Mucosa of descending colon (tissue), 3 donors: ENCODE data around the gene PFKFB4. TPM values are rescaled to one million over a fixed set of nuclear protein-coding genes. Genes with fewer than 3 reads are reported as not detected.

Experiments
- ATAC-seq: fragments of 200-7000 bp; cut with Tn5 transposase; one replicate; pipeline ENCODE4 v1.9.1; 2020; ENCODE audit warnings: mild to moderate bottlenecking, moderate library complexity
- DNase-seq, 3 donors: peaks; one replicate each; pipeline ENCODE4 v3.0.0-alpha.2; 2020
- H3K36me3 ChIP-seq: fragments of 200-600 bp; one replicate; pipeline ENCODE4 v1.8.0; 2021; ENCODE audit warnings: low read depth, mild to moderate bottlenecking
- H3K4me1 ChIP-seq: fragments of 200-600 bp; one replicate; pipeline ENCODE4 v1.8.0; 2021; ENCODE audit warnings: low read depth, mild to moderate bottlenecking
- H3K4me3 ChIP-seq: fragments of 200-600 bp; one replicate; pipeline ENCODE4 v1.8.0; 2021; ENCODE audit warnings: mild to moderate bottlenecking
- H3K9me3 ChIP-seq: fragments of 200-600 bp; one replicate; pipeline ENCODE4 v1.8.0; 2021; ENCODE audit warnings: mild to moderate bottlenecking
- intact Hi-C, 2 donors: fragments of 100-400 bp; cut with DNase I in 1 of 2; cut with micrococcal nuclease in 1 of 2; formaldehyde crosslinking; loops; one replicate each; pipeline versions ENCODE4 v1.11.0 to v1.11.1; 2022; cut with DNase I, micrococcal nuclease
- total RNA-seq, 3 donors: library from RNA; stranded (reverse); fragmentation: NEBNext Ultra II Directional in 2 of 3; extraction: Animal tissue kit (Norgen Biotek cat#: 25700) in 2 of 3; gene quantifications; one replicate each; pipeline versions ENCODE4 v1.2.1 to v1.2.4, GENCODE V29; 2021 to 2023
- TF ChIP-seq, protein P1 (sequence below): fragments of 200-600 bp; IDR thresholded peaks from one replicate; pipeline ENCODE4 v1.8.0; 2022; ENCODE audit warnings: antibody characterized with exemption, mild to moderate bottlenecking
- donor health status: DM: no; HTN: no; CAD: no; lungs with moderate emphysema.
- donor health status: DM: no; HTN: no; CAD: no.
- donor health status: DM: no; HTN: yes; CAD: no.

PFKFB4 gene
- total RNA-seq, 3 donors from 2014 or later: 4.4 to 14.2 (median 10.8) TPM

DNA sequence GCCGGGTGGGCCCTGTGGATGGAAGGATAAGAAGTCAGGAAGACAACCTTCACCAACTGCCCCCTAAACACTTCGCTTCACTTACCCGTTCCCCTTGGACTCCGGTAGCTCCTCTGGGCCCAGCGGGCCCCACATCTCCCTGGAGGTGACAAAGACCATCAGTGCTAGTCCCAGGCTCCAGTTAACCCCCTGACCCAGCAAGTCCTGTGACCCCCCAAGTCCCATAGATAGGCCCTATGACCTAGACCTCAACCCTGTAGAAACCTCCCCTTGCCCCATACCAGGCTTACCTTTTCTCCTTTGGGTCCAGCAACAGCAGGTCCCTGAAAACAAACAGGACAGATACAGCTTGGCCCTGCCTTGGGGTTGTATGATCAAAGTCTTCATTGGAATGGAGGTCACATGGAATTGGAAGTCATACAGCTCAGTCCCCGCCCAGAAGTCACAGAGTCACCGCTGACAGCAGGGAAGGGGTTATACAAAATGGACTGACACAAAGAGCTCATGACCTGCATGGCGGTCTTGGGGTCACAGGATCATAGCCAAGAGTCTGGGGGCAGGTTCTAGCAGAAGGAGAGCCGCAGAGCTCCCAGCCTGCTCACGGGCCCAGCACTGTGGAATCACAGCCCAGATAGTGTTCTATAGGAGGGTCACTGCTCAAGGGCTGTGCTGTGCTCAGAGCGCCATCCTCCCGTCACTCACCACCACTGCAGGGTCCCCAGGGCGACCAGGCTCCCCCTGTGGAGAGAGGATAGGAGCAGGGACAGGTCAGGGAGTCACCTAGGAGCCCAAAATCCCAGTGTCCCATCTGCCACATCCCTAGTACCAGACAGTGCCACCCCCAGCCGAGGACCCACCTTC lies 25.2 kb upstream of the PFKFB4 start:
- ATAC-seq (no peak), DNase-seq (no peak)
- intact Hi-C loops: no loop called here
- H3K9me3 ChIP-seq: no peaks in the 10 kb centered on the region
- TF ChIP-seq, protein P1, sequence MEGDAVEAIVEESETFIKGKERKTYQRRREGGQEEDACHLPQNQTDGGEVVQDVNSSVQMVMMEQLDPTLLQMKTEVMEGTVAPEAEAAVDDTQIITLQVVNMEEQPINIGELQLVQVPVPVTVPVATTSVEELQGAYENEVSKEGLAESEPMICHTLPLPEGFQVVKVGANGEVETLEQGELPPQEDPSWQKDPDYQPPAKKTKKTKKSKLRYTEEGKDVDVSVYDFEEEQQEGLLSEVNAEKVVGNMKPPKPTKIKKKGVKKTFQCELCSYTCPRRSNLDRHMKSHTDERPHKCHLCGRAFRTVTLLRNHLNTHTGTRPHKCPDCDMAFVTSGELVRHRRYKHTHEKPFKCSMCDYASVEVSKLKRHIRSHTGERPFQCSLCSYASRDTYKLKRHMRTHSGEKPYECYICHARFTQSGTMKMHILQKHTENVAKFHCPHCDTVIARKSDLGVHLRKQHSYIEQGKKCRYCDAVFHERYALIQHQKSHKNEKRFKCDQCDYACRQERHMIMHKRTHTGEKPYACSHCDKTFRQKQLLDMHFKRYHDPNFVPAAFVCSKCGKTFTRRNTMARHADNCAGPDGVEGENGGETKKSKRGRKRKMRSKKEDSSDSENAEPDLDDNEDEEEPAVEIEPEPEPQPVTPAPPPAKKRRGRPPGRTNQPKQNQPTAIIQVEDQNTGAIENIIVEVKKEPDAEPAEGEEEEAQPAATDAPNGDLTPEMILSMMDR: no peak
- no peak overlapping the region for H3K4me3 ChIP-seq
- no peaks in the 10 kb centered on the region for H3K4me1 ChIP-seq
- no peaks in the 10 kb centered on the region for H3K36me3 ChIP-seq

DNA sequence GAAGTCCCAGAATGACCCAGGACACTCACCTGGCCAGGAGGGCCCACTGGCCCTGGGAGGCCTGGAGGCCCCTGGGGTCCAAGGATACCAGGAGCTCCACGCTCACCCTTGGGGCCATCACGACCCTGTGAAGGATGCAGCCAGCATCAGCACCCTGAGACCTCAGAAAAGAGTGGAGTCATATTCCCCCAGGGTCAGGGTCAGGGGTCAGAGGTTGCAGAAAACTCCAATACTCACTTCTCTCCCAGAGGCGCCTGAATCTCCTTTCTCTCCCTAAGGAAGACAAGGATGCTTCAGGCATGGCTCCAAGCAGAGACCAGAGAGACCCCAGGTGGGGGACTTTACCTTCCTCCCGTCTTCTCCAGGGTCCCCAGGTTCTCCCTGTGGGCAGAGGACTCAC lies 20.0 kb upstream of the PFKFB4 start:
- ATAC-seq (no peak), DNase-seq (no peak)
- Histone ChIP-seq H3K4me1 (no peaks in the 10 kb centered on the region), H3K4me3 (no peak overlapping the region), H3K9me3 (no peaks in the 10 kb centered on the region), H3K36me3 (no peaks in the 10 kb centered on the region)
- TF ChIP-seq, protein P1: no peak
- intact Hi-C loops: no loop called here

DNA sequence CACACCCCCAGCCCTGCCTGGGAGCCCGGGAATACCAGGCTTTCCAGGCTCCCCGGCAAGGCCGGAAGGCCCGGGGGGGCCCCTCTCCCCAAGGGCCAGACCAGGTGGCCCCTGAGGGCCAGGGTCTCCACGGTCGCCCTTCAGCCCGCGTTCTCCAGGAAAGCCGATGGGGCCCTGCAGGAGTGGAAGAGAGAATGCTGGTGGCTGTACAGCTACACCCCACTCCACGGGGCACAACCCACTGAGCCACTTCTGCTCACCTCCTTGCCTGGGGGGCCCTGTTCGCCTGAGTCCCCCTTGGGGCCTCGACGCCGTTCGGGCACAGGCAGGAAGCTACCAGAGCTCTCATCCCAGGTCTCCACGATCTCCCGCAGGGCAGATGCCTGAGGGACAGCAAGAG lies 18.8 kb upstream of the PFKFB4 start:
- DNase-seq: no peak
- intact Hi-C loops: no loop called here
- TF ChIP-seq, protein P1: no peak
- Histone ChIP-seq H3K4me1 (no peaks in the 10 kb centered on the region), H3K36me3 (no peaks in the 10 kb centered on the region), H3K9me3 (no peaks in the 10 kb centered on the region), H3K4me3 (no peak overlapping the region)
- ATAC-seq: no peak

DNA sequence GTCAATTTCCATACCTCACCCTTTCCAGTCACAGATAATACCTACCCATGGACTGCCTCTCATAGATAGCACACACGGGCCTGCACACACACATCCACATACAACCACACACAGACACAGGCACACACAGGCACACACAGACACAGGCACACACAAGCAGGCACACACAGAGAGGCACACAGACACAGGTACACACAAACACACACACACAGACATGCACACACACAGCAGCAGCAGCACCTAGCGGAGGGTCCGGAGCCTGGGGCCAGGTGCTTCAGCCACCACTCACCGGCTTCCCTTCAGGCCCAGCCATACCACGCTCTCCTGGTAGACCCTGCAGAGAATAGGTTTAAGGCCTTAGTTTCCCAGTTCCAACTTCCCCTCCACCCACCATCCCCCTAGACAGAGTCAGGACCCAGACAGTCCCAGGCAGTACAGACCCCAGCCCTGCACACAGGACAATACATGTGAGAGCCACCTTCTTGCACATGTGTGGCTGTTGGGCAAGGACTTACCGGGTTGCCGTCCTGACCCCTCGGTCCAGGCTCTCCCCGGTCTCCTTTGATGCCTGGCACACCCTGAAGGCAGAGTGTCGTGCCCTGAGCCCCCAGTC lies 17.5 kb upstream of the PFKFB4 start:
- Histone ChIP-seq H3K4me1 (no peaks in the 10 kb centered on the region), H3K9me3 (no peaks in the 10 kb centered on the region), H3K4me3 (no peak overlapping the region), H3K36me3 (no peaks in the 10 kb centered on the region)
- no peak for ATAC-seq
- TF ChIP-seq, protein P1: no peak
- intact Hi-C loops: no loop called here
- no peak for DNase-seq

DNA sequence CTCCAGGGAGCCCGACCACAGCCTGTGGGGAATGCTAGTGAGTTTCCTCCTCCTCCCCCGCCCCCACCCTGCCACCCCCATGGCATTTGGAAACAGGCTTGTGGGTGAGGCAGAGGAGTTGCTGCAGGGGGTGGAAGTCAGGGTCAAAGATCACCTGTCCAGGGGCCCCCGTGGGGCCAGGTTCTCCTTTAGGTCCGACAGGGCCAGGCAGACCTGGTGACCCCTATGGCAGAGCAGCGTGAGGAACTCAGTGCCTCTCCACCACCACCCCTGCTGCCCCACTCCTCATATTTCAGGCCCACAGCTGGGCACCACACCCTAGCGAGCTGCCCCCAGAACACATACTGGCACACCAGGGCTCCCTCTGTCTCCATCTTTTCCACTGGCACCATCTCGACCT lies 15.9 kb upstream of the PFKFB4 start:
- DNase-seq (no peak), ATAC-seq (no peak)
- TF ChIP-seq, protein P1: no peak
- H3K4me1 ChIP-seq: no peaks in the 10 kb centered on the region
- no peaks in the 10 kb centered on the region for H3K36me3 ChIP-seq
- intact Hi-C loops: no loop called here
- no peaks in the 10 kb centered on the region for H3K9me3 ChIP-seq
- no peak overlapping the region for H3K4me3 ChIP-seq
